DOHH2 (cell line): ENCODE measurements around the gene NPIPA1.
"Not testable (repeated sequence)": the region's sequence is repeated elsewhere in the genome, so short reads cannot be mapped to it uniquely, and the experiment has no call there.

ENCODE experiments used
- CTCF ChIP-seq: fragments of 200-600 bp; sonication (generic); IDR thresholded peaks from one replicate; pipeline ENCODE4 v1.5.1; 2014; ENCODE audit warnings: antibody characterized with exemption, mild to moderate bottlenecking, low read depth, low read length; ENCODE audit not compliant: poor library complexity, severe bottlenecking
- EZH2phosphoT487 ChIP-seq: fragments of 200-600 bp; sonication (generic); IDR thresholded peaks from 2 replicates; pipeline ENCODE4 v1.6.1; 2017; ENCODE audit warnings: borderline replicate concordance, mild to moderate bottlenecking, antibody characterized with exemption, low read length, moderate library complexity, mixed read lengths

GRCh38 chr16:14922968-14923367 lies 14.3 kb upstream of the NPIPA1 start:
- TF ChIP-seq CTCF, EZH2phosphoT487: not testable (repeated sequence)
